ENCODE results near the gene SLC38A11. TPM values are rescaled to one million over a fixed set of nuclear protein-coding genes. Genes with fewer than 3 reads are reported as not detected.
A peak's percentile ranks its signal among the peaks of the same experiment; 100 is the strongest.
"Not testable (repeated sequence)": the region's sequence is repeated elsewhere in the genome, so short reads cannot be mapped to it uniquely, and the experiment has no call there.

The SLC38A11 gene
- total RNA-seq, 1 donor from 2014 or later: 2.4 TPM

DNA sequence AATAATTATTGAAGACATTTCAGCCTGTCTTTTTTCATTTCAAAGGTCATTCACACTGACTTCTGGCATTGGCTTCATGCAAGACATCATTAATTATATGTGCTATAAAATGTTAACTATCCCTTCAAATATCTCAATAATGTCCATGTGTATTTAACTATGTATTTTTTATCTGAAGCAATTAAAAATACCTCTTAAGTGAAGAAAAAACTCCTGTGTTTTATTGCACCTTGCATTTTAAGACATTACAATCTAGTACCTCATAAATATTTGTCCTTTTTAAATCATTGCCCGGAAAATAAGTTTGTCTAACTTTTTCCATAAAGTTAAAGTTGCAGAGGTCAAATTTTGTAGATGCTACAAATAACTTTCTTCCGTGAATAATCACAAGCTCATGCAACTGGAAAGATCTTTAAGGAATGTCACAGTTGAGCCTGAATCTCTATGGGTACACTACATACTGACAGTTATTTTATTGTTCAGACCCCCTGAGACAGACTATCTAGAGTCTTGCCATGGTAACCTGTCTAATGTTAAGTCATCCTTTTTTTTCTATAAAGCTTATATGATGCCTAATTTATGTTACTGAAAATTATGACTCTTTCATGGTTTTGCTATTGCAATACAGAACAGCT, 75.3 kb downstream of the SLC38A11 start:
- no peak for DNase-seq (ENCODE audit: low spot score)

DNA sequence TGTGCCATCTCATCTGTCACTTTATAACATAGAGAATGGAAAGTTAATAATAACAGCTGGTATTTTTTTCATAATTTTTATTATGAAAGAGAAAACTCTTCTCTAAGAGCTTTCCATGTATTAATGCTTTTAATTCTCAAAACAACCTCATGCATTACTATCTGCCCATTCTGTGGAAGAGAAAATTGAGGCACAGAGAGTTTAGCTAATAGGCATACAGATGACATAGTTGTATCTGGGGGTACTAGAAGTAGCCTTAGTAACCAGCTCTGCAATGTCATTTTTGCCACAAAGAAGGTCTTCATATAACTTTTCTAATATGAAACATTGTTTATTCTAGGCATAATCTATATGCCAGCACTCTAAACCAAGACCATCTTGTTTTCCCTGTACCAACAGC, 77.4 kb downstream of the SLC38A11 start:
- no peak for DNase-seq (ENCODE audit: low spot score)

DNA sequence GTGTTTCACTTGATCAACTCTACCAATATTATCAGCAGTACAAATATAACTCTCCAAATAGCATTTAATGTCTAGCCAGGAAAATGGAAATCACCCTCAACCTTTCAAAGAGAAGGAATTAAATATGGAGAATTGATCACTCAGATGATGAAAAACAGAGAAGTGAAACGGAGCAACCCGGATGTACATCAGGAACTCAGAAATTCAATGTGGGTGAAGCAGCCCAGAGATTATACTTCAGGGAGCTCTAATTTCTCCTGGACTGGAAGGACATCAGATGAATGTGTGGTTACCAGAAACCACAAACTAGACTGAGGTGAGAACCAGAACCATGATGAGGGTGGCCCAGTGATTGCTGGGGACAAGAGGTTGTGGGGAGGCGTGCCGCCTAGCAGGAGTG, 78.2 kb downstream of the SLC38A11 start:
- DNase-seq (ENCODE audit: low spot score): no peak

DNA sequence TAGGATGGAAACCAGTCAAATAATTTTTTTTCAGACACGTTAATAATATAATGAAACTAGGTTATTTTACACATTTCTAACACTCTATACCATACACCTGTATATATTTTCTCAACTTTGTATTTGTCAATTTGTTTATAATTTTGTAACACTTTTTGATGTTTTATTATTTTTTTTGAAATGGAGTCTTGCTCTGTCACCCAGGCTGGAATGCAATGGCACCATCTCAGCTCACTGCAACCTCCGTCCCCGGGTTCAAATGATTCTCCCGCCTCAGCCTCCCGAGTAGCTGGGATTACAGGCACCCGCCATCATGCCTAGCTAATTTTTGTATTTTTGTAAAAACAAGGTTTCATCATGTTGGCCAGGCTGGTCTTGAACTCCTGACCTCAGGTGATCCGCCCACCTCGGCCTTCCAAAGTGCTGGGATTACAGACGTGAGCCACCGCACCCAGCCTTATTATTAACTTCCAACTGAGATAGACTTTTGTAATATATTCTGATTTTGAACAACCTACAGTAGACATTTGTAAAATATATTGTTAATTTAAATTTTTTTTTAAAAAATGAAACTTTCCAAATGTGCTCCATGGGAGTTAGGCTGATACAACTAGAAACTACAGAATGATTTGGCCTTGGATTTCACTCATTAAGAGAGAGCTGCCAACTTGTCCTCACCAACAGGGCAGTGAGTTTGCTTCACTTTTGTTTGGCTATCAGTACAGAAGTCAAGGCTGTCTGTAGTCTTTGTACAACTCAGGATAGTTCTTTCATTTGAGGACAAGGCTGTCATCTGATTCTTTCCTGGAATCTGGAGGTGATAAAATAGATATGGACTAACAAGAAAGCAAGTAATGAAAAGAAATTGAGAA, 79.8 kb downstream of the SLC38A11 start:
- no peak for DNase-seq (ENCODE audit: low spot score)

DNA sequence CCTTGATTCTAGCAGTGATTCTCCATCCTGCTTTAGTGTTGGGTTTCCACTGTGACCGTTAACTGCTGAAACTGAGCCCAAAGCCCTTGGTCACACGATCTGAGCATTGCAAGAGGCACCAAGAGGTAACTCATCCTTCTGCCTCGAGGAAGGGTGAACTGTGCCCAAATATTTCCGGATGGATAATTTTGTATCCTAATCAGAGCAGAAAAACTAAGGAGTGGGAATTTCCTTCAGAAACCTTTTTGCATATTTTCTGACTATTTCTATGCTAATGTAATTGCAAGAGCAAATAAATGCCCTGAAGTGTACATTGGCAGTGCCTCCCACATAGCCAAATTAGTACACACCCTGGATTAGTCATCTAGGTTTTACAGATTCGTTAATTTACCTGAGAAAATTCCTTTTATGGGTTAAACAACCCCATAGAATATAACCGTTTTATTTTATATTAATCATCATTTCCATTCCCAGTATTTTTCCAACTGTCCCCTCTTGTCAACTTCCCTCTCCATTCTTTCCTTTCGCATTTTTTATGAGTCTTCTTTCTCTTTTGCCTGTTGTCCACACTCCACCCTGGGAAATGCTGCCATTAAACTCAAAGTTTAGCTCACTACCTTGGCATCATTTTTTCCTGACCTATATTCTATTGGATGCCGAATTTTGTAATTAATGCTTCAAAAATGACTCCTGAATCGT, 82.0 kb downstream of the SLC38A11 start:
- DNase-seq (ENCODE audit: low spot score): no peak

DNA sequence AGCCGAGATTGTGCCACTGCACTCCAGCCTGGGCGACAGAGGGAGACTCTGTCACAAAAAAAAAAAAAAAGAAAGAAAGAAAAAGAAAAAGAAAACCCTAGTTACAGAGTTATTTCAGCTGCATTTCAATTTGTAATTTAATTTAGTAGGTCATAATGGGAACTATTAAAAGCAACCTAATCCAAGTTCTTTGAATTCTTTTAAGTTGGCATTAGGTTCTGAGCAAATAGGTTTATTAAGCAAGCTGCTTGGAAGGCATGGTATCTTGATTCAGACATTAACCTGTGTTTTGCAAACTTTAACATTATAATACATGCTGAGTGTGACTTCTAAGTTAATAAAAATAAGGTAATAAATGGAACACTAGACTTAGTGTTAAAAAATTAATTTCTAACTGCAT, 83.9 kb downstream of the SLC38A11 start:
- no peak for DNase-seq (ENCODE audit: low spot score)

DNA sequence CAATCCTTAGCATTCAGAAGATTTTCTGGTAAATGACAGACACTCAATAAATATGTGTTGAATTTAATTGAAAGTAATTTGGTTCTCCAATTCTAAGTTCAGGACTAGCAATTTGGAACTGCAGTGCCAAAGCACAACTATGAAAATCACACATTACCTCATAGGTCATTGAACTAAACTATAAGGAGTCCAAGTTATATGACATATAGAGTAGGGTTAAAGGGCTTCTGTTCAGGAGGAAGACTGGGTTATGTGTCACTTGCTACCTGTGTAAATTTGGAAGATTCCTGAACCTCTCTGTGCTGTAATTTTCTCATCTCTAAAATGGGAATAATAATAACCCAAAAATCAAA, 85.9 kb downstream of the SLC38A11 start:
- no peak for DNase-seq (ENCODE audit: low spot score)

DNA sequence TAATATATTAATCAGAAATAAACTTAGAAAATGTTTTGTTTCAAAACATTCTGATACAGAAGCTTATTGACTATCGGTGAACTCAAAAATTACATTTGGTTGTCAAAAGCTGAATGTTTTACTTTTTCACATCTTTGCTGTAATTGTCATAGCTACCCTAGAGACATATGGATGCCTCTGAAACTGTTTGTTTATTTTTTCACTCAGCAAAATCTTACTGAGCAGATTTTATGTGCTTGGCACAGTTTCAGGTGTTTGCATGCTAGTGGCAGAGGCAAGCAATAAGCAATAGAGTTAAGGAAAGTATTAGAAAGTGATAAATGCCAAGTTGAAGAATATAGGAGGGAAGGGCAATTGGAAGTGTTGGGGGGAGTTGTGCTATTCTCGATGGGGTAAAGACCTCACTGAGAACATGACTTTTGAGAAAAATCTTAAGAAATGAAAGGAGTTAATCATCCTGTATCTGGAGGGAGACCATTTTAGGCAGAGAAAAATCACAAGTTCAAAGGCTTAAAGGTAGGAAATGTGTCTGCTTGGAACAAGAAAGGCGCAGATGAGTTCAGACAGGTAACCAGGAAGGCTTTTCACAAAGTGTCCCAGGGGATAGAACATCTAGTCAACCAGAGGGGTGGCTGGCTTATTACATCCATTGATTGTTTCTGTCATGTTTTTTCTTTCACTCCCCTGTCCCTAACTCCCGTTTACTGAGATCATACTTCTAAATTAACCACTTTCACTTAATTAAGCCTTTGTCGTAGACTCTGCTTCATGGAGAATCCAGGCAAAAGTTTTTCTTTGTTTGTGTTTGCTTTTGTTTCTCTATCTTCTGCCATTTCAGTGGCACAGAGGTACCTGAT, 86.5 kb downstream of the SLC38A11 start:
- DNase-seq (ENCODE audit: low spot score): no peak

DNA sequence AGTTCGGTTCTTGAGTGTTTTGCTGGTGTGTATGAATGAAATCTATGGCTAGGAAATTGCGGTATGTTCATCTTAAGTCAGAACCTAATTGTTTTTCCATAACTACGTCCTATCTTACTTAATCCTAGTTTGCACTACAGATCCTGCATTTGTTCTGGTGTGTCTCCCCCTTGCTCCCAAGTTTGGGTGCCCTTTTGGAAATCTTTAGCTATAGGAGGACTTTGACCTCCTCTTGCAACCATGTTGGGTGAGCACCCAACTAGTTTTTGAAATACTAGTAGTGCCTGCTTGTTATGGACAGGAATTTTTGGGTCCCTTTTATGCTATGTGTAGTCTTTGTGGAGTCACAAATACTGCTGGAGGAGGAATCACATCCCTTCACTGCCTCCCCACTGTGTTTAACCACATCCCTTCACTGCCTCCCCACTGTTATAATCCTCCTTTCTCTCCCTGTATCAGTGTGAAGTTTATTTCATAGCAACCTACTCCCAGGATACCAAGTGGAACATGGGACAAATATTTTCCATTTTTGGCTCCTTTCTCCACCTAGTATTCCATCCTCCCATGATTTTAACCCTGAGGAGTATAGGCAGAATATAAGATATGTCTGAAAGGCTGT, 87.4 kb downstream of the SLC38A11 start:
- DNase-seq (ENCODE audit: low spot score): no peak

DNA sequence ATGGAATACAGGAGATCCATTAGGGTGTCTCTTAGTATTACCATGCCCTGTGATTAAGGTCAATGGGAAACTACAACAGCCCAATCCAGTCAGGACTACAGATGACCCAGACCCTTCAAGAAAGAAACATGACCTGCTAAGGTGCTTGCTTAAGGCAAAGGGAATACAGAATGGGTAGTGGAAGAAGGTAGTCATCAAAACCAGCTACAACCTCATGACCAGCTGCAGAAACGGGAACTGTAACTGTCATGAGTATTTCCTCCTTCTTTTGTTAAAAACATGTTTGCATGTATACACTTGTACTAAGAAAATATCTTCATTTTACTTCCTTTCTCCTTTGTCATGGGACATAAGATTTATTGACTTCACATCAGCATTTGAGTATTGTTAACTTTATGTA, 88.9 kb downstream of the SLC38A11 start:
- DNase-seq (ENCODE audit: low spot score): not testable (repeated sequence)

DNA sequence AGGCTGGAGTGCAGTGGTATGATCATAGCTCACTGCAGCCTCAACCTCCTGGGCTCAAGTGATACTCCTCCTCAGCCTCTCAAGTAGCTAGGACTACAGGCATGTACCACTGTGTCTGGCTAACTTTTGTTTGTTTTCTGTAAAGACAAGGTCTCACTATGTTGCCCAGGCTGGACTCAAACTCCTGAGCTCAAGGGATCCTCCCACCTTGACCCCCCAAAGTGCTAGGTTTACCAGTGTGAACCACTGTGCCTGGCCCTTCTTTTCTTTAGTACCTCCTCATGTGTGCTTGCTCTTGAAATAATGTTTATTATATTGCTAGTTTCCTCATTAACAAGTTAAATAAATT, 94.7 kb downstream of the SLC38A11 start:
- DNase-seq (ENCODE audit: low spot score): no peak

DNA sequence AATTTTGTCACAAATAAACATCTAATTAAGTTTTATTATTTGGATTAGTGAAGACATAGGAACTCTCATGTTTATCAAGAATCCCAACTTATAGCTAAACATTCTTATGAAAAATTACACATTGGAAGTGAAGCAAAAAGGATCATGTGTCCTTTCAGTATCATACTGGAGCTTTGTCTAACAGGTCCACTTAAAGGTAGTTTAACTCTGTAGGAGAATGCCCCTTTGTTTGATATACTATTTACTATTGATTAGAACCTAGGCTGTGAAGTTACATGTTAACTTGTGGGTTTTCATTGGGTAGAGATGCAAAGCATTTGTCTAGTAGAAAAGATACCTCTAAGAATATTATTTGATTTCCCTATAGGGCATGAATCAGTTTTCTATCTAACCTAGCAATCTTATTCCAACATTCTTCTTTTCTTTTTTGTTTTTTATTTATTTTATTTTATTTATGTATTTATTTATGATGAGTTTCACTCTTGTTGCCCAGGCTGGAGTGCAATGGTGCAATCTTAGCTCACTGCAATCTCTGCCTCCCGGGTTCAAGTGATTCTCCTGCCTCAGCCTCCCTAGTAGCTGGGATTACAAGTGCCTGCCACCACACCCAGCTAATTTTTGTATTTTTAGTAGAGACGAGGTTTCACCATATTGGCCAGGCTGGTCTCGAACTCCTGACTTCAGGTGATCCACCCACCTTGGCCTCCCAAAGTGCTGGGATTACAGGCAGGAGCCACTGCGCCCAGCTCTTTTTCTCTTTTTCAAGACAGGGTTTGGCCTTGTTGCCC, 95.2 kb downstream of the SLC38A11 start:
- not testable (repeated sequence) for DNase-seq (ENCODE audit: low spot score)

DNA sequence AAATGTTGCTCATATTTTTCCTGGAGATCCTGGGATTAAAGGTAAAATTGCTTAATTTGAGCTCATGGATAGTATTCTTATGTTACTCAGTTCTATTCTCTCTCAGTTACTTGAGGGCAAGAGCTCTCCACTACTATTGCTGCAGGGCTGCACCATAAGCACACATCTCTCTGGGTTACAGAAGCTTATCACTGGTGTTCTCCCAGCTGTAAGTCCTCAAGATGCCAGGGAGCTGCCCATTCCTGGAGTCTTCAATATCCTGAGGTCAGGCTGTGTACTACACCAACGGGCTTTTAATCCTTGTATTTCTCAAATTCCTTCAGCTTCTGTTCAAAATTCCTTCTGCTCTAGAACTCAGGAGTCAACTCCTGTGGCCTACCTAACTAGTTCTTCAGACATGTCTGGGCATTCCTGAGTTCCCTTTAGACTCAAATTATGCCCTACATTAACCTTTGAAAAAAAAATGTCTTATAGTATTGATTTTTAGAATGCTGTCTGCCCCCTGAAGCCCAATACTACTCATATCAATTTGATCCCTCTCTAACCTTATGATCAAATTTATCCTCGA, 96.0 kb downstream of the SLC38A11 start:
- no peak for DNase-seq (ENCODE audit: low spot score)

DNA sequence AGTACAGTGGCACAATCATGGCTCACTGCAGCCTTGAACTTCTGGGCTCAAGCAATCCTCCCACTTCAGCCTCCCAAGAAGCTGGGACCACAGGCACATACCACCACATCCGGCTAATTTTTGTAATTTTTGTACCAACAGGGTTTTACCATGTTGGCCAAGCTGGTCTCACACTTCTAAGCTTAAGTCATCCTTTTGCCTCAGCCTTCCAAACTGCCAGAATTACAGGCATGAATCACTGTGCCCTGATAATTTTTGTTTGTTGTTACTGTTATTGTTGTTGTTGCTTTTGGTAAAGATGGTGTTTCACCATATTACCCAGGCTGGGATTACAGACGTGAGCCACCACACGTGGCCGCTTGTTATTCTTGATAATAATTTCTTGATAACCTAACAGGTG, 103.2 kb downstream of the SLC38A11 start:
- DNase-seq (ENCODE audit: low spot score): no peak

DNA sequence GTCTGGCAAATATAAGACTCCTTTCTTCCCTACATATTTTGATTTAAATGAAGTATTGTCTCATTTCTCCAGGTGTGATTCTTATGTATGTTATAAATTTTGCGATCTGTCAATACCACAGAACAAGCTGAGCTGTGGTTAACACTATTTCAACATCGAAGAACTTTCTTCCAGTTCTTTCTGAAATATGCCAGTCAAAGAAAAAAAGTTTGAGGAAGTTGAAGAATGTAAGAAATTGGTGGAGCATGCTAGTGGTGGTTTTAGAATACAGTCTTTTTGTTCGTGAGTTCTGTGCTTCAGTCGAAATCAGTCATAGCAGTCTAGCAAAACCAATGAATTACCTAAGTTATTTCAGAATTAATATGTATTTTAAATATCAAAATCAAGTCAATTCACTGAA, 105.1 kb downstream of the SLC38A11 start:
- DNase-seq (ENCODE audit: low spot score): no peak

DNA sequence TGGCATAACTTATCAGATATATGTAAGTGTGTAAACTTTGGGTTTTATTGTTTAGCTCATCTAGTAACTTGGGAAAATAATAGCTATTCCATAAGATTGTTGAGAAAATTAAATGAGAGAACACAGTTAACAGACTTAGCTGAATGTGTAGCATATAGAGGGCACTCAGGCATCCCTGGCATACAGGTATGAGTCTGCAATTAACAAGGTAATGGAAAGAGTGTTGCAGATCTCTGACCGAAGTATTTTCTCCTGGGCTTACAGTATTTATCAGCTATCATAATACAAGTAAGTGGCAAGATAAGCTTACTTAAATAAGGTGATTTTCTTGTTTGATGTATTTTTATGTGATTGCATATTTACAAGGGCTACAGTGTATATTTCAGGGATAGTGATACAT, 105.8 kb downstream of the SLC38A11 start:
- no peak for DNase-seq (ENCODE audit: low spot score)

DNA sequence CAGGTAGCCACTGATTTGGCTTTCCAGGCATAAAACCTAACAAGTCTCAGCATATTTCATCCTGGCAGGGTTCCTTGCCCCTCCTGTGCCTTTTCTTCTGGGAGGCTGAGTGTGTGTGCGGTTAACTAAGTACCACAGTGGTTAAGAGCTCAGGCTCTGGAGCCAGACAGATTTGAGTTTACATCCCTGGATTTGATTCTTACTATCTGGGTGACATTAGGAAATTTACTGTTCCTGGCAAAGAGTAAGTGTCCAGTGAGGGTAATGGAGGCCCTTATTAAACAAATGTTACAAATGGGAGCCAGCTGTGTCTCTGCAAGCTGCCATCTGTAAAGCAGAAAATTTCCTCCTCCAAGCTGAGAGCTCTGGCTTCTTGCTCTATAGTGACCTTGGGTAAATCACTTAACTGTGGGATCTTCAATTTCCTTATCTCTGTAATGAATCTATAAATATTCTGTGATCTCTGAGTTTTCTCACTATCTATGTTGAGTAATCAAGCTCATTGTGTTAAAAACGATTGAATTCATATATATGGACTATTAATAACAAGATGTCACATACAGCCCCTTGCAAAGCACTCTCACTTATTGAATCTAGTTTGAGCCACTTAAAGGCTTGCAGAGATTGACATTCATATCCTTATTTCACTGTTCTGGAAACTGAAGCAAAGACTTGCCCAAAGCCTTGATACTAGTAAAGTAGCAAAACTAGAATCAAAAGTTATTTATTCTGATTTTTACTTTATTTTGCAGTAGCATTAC, 107.2 kb downstream of the SLC38A11 start:
- DNase-seq (ENCODE audit: low spot score): peak; percentile 49

DNA sequence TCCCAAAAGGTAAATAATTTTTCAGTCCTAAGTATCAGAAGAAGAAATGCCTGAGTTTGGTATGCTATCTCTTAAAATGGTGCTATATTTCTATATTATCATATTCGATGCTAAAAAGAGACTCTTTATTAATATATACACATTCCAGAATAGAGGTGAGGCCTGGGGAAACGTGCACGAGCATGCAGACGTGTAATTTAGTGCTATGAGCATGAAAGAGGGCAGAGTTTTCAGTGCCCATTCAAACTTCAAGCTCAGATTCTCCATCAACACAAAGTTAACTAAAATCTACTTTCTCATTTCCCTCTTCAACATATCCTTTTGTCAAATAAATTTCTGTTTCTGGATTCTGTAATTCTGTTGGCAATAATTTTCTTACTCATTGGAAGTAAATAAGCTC, 108.0 kb downstream of the SLC38A11 start:
- no peak for DNase-seq (ENCODE audit: low spot score)

DNA sequence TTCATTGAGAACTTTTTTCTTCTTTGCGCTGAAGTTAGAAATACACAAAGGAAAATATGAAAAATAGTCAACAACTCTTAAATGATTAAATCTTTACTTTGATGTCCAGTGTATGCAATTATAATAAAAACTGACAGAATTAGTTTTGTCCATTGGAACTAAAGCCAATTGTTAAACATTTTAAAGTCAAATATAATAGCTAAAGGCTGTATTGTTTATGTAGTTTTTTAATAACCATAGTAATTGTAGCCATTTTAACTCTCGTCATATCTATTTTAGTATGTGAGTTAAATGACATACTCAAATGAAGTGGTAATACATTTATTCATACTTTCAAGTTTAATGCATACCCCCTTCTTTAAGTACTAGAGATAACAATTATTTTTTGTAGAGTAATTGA, 109.0 kb downstream of the SLC38A11 start:
- no peak for DNase-seq (ENCODE audit: low spot score)

All from ureter (tissue), 1 donor.